HG02938 (cell line): ENCODE data around the gene SCN1B.
"Not testable (repeated sequence)": the region's sequence is repeated elsewhere in the genome, so short reads cannot be mapped to it uniquely, and the experiment has no call there.

Source experiments
- ATAC-seq: cut with Tn5 transposase; IDR thresholded peaks from one replicate; pipeline ENCODE4 v1.9.1; 2021; ENCODE audit warnings: mild to moderate bottlenecking, moderate library complexity; ENCODE audit not compliant: unreplicated experiment

Gene SCN1B

GRCh38 chr19:35000647-35001501 lies 29.4 kb upstream of the SCN1B start:
- ATAC-seq: no peak

- ATAC-seq: no peak
These were observed 28.2 kb upstream of the SCN1B start for GRCh38 chr19:35002037-35002535.

GRCh38 chr19:35004517-35005255 lies 25.6 kb upstream of the SCN1B start:
- ATAC-seq: no peak

- no peak for ATAC-seq
These were observed 24.9 kb upstream of the SCN1B start for GRCh38 chr19:35005256-35005977.

GRCh38 chr19:35006007-35006341 lies 24.3 kb upstream of the SCN1B start:
- not testable (repeated sequence) for ATAC-seq

- ATAC-seq: no peak
These were observed 23.8 kb upstream of the SCN1B start for GRCh38 chr19:35006342-35006998.

- no peak for ATAC-seq
These were observed 23.3 kb upstream of the SCN1B start for GRCh38 chr19:35006999-35007365.

GRCh38 chr19:35007427-35007826 lies 22.8 kb upstream of the SCN1B start:
- ATAC-seq: not testable (repeated sequence)

GRCh38 chr19:35008891-35009341 lies 21.4 kb upstream of the SCN1B start:
- no peak for ATAC-seq

GRCh38 chr19:35009424-35010415 lies 20.6 kb upstream of the SCN1B start:
- no peak for ATAC-seq

GRCh38 chr19:35011091-35011689 lies 19.1 kb upstream of the SCN1B start:
- ATAC-seq: no peak

GRCh38 chr19:35011737-35012682 lies 18.3 kb upstream of the SCN1B start:
- ATAC-seq: no peak

GRCh38 chr19:35013041-35013819 lies 17.0 kb upstream of the SCN1B start:
- no peak for ATAC-seq

- ATAC-seq: no peak
These were observed 16.2 kb upstream of the SCN1B start for GRCh38 chr19:35013820-35014754.

GRCh38 chr19:35014774-35015173 lies 15.5 kb upstream of the SCN1B start:
- ATAC-seq: not testable (repeated sequence)

GRCh38 chr19:35015270-35015953 lies 14.9 kb upstream of the SCN1B start:
- no peak for ATAC-seq
